CD14-positive monocyte (primary cell): ENCODE data around the gene PRDX4. TPM values are rescaled to one million over a fixed set of nuclear protein-coding genes. Genes with fewer than 3 reads are reported as not detected.

Experiments
- DNase-seq, 3 donors: peaks; one replicate each; pipeline ENCODE4 v3.0.0-alpha.2; 2011 to 2022
- H2AFZ ChIP-seq: 2 replicates; pipeline ENCODE4 v1.6.0; 2012; ENCODE audit warnings: mild to moderate bottlenecking, low read depth, low read length, inconsistent platforms; ENCODE audit not compliant: insufficient read depth, poor library complexity, severe bottlenecking
- H3K27ac ChIP-seq, 2 donors: 1 replicate in 1 of 2; 2 replicates in 1 of 2; pipeline ENCODE4 v1.5.1; 2012 to 2013; ENCODE audit warnings: low read length in 2 of 2, control low read depth in 1 of 2, inconsistent platforms in 1 of 2, low read depth in 1 of 2, mild to moderate bottlenecking in 1 of 2
- H3K27me3 ChIP-seq, 2 donors: one replicate each; pipeline versions ENCODE4 v1.6.0 to v1.6.1; 2011 to 2013; ENCODE audit warnings: low read length in 2 of 2; ENCODE audit not compliant: control insufficient read depth in 2 of 2, insufficient read depth in 2 of 2
- H3K36me3 ChIP-seq, 2 donors: replicated peaks in 1 of 2; 1 replicate in 1 of 2; 2 replicates in 1 of 2; pipeline versions ENCODE4 v1.5.1 to v1.6.1; 2012 to 2013; ENCODE audit warnings: low read length in 2 of 2, control low read depth in 1 of 2, inconsistent platforms in 1 of 2, mild to moderate bottlenecking in 1 of 2; ENCODE audit not compliant: insufficient read depth in 2 of 2, control insufficient read depth in 1 of 2
- H3K4me1 ChIP-seq, 2 donors: 1 replicate in 1 of 2; 2 replicates in 1 of 2; pipeline versions ENCODE4 v1.5.1 to v1.6.1; 2012 to 2013; ENCODE audit warnings: low read length in 2 of 2, control low read depth in 1 of 2, inconsistent platforms in 1 of 2, mild to moderate bottlenecking in 1 of 2, moderate library complexity in 1 of 2; ENCODE audit not compliant: insufficient read depth in 2 of 2, control insufficient read depth in 1 of 2
- H3K4me2 ChIP-seq: replicated peaks from 2 replicates; pipeline ENCODE3; 2012; ENCODE audit warnings: low read length, moderate library complexity, mild to moderate bottlenecking; ENCODE audit not compliant: poor library complexity, severe bottlenecking; ENCODE audit errors: extremely low read depth
- H3K4me3 ChIP-seq, 3 experiments: fragments of 200-600 bp in 1 of 3; sonication (generic) in 1 of 3; replicated peaks in 1 of 3; 1 replicate in 2 of 3; 2 replicates in 1 of 3; pipeline ENCODE4 v1.5.1; 2011 to 2013; ENCODE audit warnings: low read length in 3 of 3, mild to moderate bottlenecking in 3 of 3, control low read depth in 2 of 3, low read depth in 2 of 3, inconsistent platforms in 1 of 3, moderate library complexity in 1 of 3
- H3K79me2 ChIP-seq: 2 replicates; pipeline ENCODE4 v1.6.0; 2012; ENCODE audit warnings: mild to moderate bottlenecking, control low read depth, inconsistent platforms, low read length, moderate library complexity; ENCODE audit not compliant: insufficient read depth
- H3K9ac ChIP-seq: 2 replicates; pipeline ENCODE4 v1.6.0; 2017; ENCODE audit warnings: low read length, mild to moderate bottlenecking; ENCODE audit not compliant: insufficient read depth, poor library complexity, severe bottlenecking
- H3K9me3 ChIP-seq, 2 donors: replicated peaks in 1 of 2; 1 replicate in 1 of 2; 2 replicates in 1 of 2; pipeline versions ENCODE4 v1.5.1 to v1.6.1; 2012 to 2013; ENCODE audit warnings: low read length in 2 of 2, control low read depth in 1 of 2; ENCODE audit not compliant: control insufficient read depth in 1 of 2, insufficient read depth in 1 of 2
- H4K20me1 ChIP-seq: 2 replicates; pipeline ENCODE4 v1.6.0; 2012; ENCODE audit warnings: mild to moderate bottlenecking, low read length, control low read depth, moderate library complexity; ENCODE audit not compliant: insufficient read depth
- H3K27ac Mint-ChIP-seq, 7 donors: one replicate each; pipeline ENCODE4 v1.8.0; 2020; ENCODE audit warnings: mild to moderate bottlenecking in 7 of 7, mixed read lengths in 7 of 7, moderate library complexity in 6 of 7, inconsistent platforms in 2 of 7
- H3K27me3 Mint-ChIP-seq, 3 donors: one replicate each; pipeline ENCODE4 v1.8.0; 2021 to 2022; ENCODE audit warnings: low read depth in 3 of 3, mild to moderate bottlenecking in 3 of 3, mixed read lengths in 3 of 3, moderate library complexity in 3 of 3, inconsistent platforms in 1 of 3
- H3K36me3 Mint-ChIP-seq, 2 donors: one replicate each; pipeline ENCODE4 v1.8.0; 2020; ENCODE audit warnings: mixed read lengths in 2 of 2, inconsistent platforms in 1 of 2, mild to moderate bottlenecking in 1 of 2
- H3K4me1 Mint-ChIP-seq: one replicate; pipeline ENCODE4 v1.8.0; 2020; ENCODE audit warnings: mild to moderate bottlenecking, mixed read lengths
- H3K4me3 Mint-ChIP-seq, 2 donors: one replicate each; pipeline ENCODE4 v1.8.0; 2020; ENCODE audit warnings: mild to moderate bottlenecking in 2 of 2, mixed read lengths in 2 of 2, moderate library complexity in 1 of 2
- H3K9me3 Mint-ChIP-seq, 7 donors: one replicate each; pipeline ENCODE4 v1.8.0; 2020 to 2022; ENCODE audit warnings: mixed read lengths in 7 of 7, mild to moderate bottlenecking in 6 of 7, moderate library complexity in 6 of 7, inconsistent platforms in 2 of 7
- CTCF ChIP-seq: fragments of 200-600 bp; IDR thresholded peaks from one replicate; pipeline ENCODE4 v1.8.0; 2022; ENCODE audit warnings: antibody characterized with exemption, mild to moderate bottlenecking
- WGBS: methylation state at CpG from one replicate; pipeline ENCODE4 v1.1.5; 2013; ENCODE audit warnings: missing lambda C conversion rate; ENCODE audit not compliant: insufficient coverage; 5-methylcytosine and 5-hydroxymethylcytosine counted together
- intact Hi-C, 2 donors: fragments of 100-400 bp; cut with micrococcal nuclease; formaldehyde crosslinking; loops; one replicate each; pipeline versions ENCODE4 v1.15.0 to v1.15.1; 2023
- polyA plus RNA-seq, 3 donors: library from polyadenylated mRNA; depleted of rRNA in 1 of 3; unstranded in 2 of 3; stranded (reverse) in 1 of 3; fragments of 300-500 nt in 2 of 3; fragments of >200 nt in 1 of 3; fragmentation: Illumina TruSeq in 2 of 3; gene quantifications; 1 replicate in 2 of 3; 2 replicates in 1 of 3; pipeline ENCODE4 v1.2.3, GENCODE V29; 2012 to 2021

PRDX4 gene
- polyA plus RNA-seq, 3 donors = 12.8 to 76.2 (median 60.6) TPM

GRCh38 chrX:23705235-23705634 is 37.9 kb downstream of the PRDX4 start:
- no peaks in the 10 kb centered on the region for H3K9me3 ChIP-seq
- no peaks in the 10 kb centered on the region for H3K4me1 ChIP-seq
- no CpG with 5 or more reads among the region's 5 CpGs for WGBS
- no peak for DNase-seq
- intact Hi-C loops = no loop called here
- H3K27ac ChIP-seq = no peak overlapping the region
- H3K36me3 Mint-ChIP-seq = peaks cover 39 to 71% of the 10 kb centered on the region in 2 donors
- H2AFZ ChIP-seq = no peak overlapping the region
- H3K4me3 ChIP-seq = no peak overlapping the region
- no peaks in the 10 kb centered on the region for H3K4me1 Mint-ChIP-seq
- H3K27me3 Mint-ChIP-seq = peaks cover 0 to 20% (median 0%) of the 10 kb centered on the region in 3 donors
- H3K9ac ChIP-seq = no peak overlapping the region
- peaks cover 5% of the 10 kb centered on the region for H4K20me1 ChIP-seq
- H3K79me2 ChIP-seq = no peaks in the 10 kb centered on the region
- H3K4me2 ChIP-seq = no peak overlapping the region
- no peak for TF ChIP-seq CTCF
- H3K27me3 ChIP-seq = no peaks in the 10 kb centered on the region
- no peak overlapping the region for H3K4me3 Mint-ChIP-seq
- H3K9me3 Mint-ChIP-seq = no peaks in the 10 kb centered on the region
- no peak overlapping the region for H3K27ac Mint-ChIP-seq
- peaks cover 51 to 76% of the 10 kb centered on the region in 2 donors for H3K36me3 ChIP-seq

DNA sequence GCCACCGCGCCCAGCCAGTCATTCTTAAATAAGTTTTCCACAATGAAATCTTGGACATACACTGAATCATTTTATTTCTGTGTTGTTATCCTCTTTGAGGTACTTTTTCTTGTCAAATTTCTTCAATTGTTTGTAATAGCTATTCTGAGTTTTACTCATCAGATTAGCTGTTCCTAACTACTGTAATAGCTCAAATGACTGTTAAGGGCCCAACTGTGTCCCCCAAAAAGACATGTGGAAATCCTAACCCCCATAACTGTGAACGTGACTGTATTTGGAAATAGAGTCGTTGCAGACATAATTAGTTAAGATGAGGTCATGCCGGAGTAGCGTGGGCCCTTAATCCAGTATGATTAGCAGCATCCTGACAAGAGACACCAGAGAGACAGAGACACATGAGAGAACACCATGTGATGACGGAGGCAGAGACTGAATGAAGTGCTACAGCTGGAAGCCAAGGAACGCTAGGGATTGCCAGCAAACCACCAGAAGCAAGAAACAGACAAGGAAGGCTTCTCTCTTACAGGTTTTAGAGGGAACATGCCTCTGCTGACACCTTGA is 52.9 kb downstream of the PRDX4 start:
- H3K27ac ChIP-seq = no peak overlapping the region
- intact Hi-C loops = no loop called here
- H3K27me3 ChIP-seq = no peaks in the 10 kb centered on the region
- H2AFZ ChIP-seq = no peak overlapping the region
- H3K4me2 ChIP-seq = no peak overlapping the region
- peaks cover 58 to 66% of the 10 kb centered on the region in 2 donors for H3K36me3 Mint-ChIP-seq
- peaks cover 0 to 7% (median 0%) of the 10 kb centered on the region in 3 donors for H3K27me3 Mint-ChIP-seq
- peaks cover 0 to 5% (median 0%) of the 10 kb centered on the region in 7 donors for H3K9me3 Mint-ChIP-seq
- no peak overlapping the region for H3K4me3 Mint-ChIP-seq
- peak overlapping the region in 2 of 7 donors; percentile 48 to 57 for H3K27ac Mint-ChIP-seq
- WGBS = 97% methylated on average over 4 of the region's 8 CpGs
- H3K79me2 ChIP-seq = no peaks in the 10 kb centered on the region
- H4K20me1 ChIP-seq = peaks cover 9% of the 10 kb centered on the region
- DNase-seq = no peak
- no peaks in the 10 kb centered on the region for H3K4me1 ChIP-seq
- H3K4me3 ChIP-seq = no peak overlapping the region
- no peaks in the 10 kb centered on the region for H3K9me3 ChIP-seq
- no peak for TF ChIP-seq CTCF
- H3K36me3 ChIP-seq = peaks cover 55 to 82% of the 10 kb centered on the region in 2 donors
- no peak overlapping the region for H3K9ac ChIP-seq
- H3K4me1 Mint-ChIP-seq = no peaks in the 10 kb centered on the region
